CD4-positive, alpha-beta T cell treated with Interferon gamma for 1 hour (primary cell): ENCODE data around the gene AGTR1.
"Not testable (repeated sequence)": the region's sequence is repeated elsewhere in the genome, so short reads cannot be mapped to it uniquely, and the experiment has no call there.

Source experiments
- DNase-seq: peaks from one replicate; pipeline ENCODE4 v3.0.0-alpha.2; 2020

Gene AGTR1

GRCh38 chr3:148718982-148719862, 21.5 kb downstream of the AGTR1 start:
- DNase-seq: no peak

- no peak for DNase-seq
These were observed 23.2 kb downstream of the AGTR1 start for GRCh38 chr3:148720873-148721272.

- no peak for DNase-seq
These were observed 25.9 kb downstream of the AGTR1 start for GRCh38 chr3:148723631-148724030.

GRCh38 chr3:148727231-148727630, 29.5 kb downstream of the AGTR1 start:
- no peak for DNase-seq

- DNase-seq: no peak
These were observed 31.1 kb downstream of the AGTR1 start for GRCh38 chr3:148728753-148729152.

GRCh38 chr3:148729476-148730055, 31.9 kb downstream of the AGTR1 start:
- DNase-seq: no peak

GRCh38 chr3:148730676-148731075, 33.0 kb downstream of the AGTR1 start:
- no peak for DNase-seq

GRCh38 chr3:148735597-148735996, 37.9 kb downstream of the AGTR1 start:
- DNase-seq: no peak

GRCh38 chr3:148736086-148736485, 38.4 kb downstream of the AGTR1 start:
- DNase-seq: no peak

- no peak for DNase-seq
These were observed 39.4 kb downstream of the AGTR1 start for GRCh38 chr3:148737104-148737530.

- no peak for DNase-seq
These were observed 42.0 kb downstream of the AGTR1 start for GRCh38 chr3:148739720-148740119.

GRCh38 chr3:148740291-148740690, 42.6 kb downstream of the AGTR1 start:
- no peak for DNase-seq

- DNase-seq: no peak
These were observed 43.5 kb downstream of the AGTR1 start for GRCh38 chr3:148741219-148741618.

- no peak for DNase-seq
These were observed 44.4 kb downstream of the AGTR1 start for GRCh38 chr3:148742118-148742517.

- DNase-seq: no peak
These were observed 48.4 kb downstream of the AGTR1 start for GRCh38 chr3:148746053-148746452.

- no peak for DNase-seq
These were observed 50.6 kb downstream of the AGTR1 start for GRCh38 chr3:148748283-148748682.

GRCh38 chr3:148750296-148750695, 52.6 kb downstream of the AGTR1 start:
- DNase-seq: no peak

- DNase-seq: no peak
These were observed 53.8 kb downstream of the AGTR1 start for GRCh38 chr3:148751461-148751860.

GRCh38 chr3:148753385-148753784, 55.7 kb downstream of the AGTR1 start:
- DNase-seq: not testable (repeated sequence)

GRCh38 chr3:148755570-148755969, 57.9 kb downstream of the AGTR1 start:
- DNase-seq: no peak

GRCh38 chr3:148756311-148756710, 58.6 kb downstream of the AGTR1 start:
- DNase-seq: no peak

GRCh38 chr3:148757238-148758215, 59.8 kb downstream of the AGTR1 start:
- DNase-seq: no peak

- DNase-seq: no peak
These were observed 60.7 kb downstream of the AGTR1 start for GRCh38 chr3:148758303-148758884.
